HL-60/S4 treated with retinoic acid at 250 ng/mL for 4 days and 3 days (cell line): ENCODE results near the gene UVSSA.
"Not testable (repeated sequence)": the region's sequence is repeated elsewhere in the genome, so short reads cannot be mapped to it uniquely, and the experiment has no call there.

Experiments used
- in situ Hi-C: fragments of 300-500 bp; cut with MboI; formaldehyde crosslinking; loops from 2 replicates; pipeline ENCODE4 v1.7.0; 2022; ENCODE audit warnings: low sequenced_read_pairs

Gene UVSSA

GRCh38 chr4:1375761-1376322, 28.8 kb downstream of the UVSSA start:
- in situ Hi-C loops = no loop called here

DNA sequence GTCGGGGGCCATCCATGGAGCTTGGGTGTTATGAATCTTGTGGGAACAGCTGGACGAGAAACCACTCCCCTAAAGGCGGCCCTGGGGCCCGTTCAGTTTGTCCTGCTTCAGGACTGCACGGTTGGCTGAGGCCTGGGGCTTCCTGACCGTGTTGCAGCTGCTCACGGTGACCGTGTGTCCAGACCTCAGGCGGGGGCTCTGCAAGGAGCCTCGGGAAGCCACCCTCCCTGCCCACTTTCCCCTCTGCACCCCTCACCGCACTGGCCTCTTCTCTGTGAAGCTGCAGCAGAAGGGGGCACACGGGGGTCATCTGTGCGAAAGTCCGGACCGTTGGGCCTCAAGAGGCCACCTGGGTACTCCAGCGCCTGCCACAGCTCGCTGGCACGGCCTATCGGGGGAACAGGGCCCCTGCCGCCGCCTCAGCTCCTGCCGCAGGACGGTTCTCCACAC, 29.4 kb downstream of the UVSSA start:
- in situ Hi-C loops = no loop called here

GRCh38 chr4:1376841-1377605, 30.0 kb downstream of the UVSSA start:
- in situ Hi-C loops = no loop called here

- in situ Hi-C loops = no loop called here
These were observed 30.7 kb downstream of the UVSSA start for GRCh38 chr4:1377606-1378261.

DNA sequence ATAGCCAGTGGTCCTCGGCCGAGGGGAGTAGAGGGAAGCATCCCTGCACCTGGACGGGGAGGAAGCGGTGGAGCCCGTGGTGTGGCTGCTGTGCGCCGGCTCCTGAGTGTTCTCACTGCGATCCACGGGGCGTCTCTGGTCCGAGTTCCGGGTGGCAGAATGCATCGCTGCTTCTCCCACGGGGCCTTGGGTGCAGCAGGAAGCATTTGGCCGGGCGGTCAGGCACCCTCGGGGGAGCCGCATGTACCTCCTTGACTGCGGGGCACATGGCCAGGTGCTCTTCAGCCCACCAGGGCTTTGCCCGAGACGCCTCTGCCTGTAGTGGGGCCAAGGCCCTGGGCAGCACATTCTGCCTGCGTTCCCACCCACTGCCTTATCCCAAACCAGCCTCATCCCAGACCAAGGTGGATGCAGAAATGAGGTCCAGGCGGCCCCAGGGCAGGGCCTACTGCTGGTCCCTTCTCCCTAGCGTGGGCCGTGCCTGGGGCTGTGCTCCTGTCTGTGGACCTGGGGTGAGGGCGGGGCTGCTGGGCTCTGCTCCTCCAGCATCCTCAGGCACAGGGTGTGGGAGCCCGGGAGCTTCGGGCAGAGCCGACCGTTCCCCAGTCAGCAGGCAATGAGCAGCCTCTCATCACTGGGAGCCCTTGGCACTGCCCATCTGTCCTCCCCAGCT, 31.7 kb downstream of the UVSSA start:
- in situ Hi-C loops = no loop called here

GRCh38 chr4:1379351-1379781, 32.4 kb downstream of the UVSSA start:
- in situ Hi-C loops = no loop called here

DNA sequence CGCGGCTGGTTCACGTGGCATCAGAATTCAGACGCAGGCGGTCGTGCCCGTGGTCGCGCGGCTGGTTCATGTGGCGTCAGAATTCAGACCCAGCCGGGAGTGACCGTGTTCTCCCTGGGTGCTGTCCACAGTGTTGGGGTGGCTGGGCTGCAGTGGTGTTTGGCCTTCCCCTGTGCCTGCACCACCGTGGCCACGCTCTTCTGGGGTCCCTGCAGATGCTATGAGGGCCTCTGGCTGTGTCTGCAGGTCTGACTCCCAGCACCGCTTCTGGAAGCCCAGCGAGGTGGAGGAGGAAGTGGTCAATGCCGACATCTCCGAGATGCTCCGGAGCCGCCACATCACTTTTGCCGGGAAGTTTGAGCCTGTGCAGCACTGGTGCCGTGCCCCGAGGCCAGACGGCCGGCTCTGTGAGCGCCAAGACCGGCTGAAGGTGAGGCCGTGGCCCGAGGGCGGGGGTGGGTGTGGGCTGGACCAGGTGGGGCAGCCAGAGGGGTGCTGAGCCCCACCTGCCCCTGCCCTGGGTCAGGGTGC, 32.9 kb downstream of the UVSSA start:
- in situ Hi-C loops = no loop called here

GRCh38 chr4:1380368-1381151, 33.6 kb downstream of the UVSSA start:
- in situ Hi-C loops = no loop called here

- in situ Hi-C loops = no loop called here
These were observed 34.2 kb downstream of the UVSSA start for GRCh38 chr4:1381181-1381621.

GRCh38 chr4:1381944-1382541, 35.0 kb downstream of the UVSSA start:
- in situ Hi-C loops = no loop called here

DNA sequence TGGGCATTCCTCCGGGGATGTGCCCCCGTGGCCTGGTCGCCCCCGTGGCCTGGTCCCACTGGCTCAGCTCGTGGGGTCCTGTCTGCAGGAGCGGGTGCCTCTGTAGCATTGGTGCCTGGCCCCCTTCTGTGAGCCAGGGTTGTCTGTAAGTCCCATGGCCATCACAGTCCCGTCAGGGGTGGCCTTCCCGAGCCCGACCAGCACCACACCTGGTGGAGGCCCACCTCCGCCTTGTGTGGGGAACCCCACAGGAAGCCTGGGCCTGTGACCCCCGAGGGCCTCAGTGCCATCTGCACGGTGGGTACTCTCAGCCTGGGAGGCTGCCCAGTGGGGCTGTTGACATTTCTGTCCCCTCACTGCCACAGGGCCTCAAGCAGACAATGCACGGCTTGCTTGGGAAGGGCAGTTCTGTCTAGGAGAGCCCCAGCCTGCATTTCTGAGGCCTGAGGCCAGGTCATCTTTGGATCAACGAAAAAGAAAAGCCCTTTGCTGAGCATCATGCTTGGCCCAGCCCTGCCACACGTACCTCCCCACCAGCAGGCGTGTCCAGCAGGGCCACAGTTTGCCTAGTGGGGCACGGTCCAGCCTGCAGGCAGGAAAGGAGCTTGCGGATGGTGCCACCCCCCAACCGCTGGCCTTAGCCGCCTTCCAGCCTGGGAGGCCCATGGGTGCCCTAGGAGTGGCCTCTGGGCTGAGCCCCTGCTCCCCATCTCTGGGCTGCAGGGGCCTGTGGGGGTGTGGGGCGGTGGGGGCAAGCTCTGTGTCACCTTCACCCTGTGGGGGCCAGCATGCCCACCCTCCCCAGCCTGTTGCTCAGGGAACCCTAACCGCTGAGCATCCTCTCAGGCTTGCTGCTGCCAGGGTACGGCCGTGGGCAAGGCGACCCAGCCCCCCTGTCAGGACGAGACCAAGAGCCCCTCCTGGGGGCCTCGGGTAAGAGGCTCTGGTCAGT, 36.0 kb downstream of the UVSSA start:
- in situ Hi-C loops = no loop called here

DNA sequence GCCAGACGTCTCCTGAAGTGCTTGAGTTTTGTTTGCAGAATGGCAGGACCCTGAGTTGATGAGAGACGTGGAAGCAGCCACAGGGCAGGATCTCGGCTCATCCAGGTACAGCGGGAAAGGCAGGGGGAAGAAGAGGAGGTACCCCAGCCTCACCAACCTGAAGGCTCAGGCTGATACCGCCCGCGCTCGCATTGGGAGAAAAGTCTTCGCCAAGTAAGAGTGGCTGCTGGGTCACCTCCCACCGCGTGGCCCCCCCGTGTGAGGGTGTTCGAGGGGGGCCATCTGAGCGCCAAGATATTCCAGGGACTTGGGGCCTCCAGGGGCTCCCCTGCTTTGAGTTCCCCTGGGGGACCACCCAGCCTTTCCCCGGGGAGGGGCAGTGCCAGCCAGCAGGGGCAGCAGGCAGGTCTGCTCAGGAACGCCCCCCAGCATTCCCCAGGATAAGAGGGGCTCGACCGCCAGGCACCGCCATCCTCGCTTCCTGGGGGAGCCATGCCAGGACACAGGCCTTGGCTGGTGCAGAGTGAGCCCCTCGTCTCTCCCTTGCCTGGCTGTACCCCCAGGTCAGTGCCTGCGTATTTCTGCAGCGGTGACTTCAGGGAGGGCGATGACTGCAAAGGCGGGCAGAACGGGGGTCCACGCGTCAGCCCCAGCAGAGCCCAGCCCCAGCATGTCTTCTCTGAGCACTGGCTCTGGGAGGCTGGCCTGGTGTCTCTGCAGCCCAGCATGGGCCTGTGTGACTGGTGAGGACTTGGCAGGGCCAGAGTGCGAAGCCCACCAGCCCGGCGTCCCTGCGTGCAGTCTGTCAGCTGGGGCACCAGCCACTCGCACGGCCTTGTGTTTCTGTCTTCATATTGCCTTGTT, 37.0 kb downstream of the UVSSA start:
- in situ Hi-C loops = no loop called here

- in situ Hi-C loops = no loop called here
These were observed 37.8 kb downstream of the UVSSA start for GRCh38 chr4:1384675-1385372.

DNA sequence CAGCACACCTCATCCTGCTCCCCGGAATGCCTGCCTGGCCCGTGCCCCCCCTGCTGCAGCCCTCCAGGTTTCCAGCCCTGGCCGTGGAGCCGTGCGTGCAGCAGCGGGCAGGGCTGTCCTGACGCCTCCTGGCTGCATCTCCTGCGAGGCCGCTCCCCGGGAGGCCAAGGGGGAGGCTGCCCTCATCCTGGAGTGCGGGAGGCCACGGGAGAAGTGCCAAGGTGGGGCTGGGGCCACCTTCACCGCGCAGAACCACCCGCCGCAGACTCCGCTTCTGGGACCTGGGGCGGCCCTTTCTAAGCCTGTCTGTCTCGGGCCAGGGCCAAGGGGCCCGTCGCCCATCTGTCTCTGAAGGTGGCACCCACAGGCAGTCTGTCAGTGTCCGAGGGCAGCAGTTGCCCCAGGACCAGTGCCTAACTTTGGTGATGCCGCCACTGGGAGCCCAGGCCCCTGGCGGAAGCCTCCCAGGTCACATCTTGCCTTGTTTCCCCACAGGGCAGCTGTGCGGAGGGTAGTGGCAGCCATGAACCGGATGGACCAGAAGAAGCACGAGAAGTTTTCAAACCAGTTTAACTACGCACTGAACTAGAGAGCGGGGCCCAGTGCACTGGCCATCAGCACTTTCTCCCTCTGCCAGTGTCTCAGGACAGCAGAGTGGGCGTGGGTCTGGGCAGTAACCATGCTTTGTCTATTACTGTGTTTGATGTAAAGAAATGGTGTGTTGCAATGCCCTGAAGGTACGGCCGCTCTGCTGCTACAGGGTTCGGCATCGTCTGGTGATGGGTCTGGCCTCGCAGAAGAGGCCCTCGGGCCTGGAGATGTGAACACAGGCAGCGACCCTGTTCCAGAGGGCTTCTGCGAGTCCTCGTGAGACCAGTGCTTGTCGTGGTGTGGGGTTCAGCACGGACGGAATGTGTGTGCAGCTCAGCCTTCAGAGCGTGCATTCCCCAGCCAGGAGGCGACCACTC, 38.6 kb downstream of the UVSSA start:
- in situ Hi-C loops = no loop called here

GRCh38 chr4:1393363-1393762, 46.4 kb downstream of the UVSSA start:
- in situ Hi-C loops = not testable (repeated sequence)

GRCh38 chr4:1393866-1394265, 46.9 kb downstream of the UVSSA start:
- in situ Hi-C loops = no loop called here
